Right lobe of liver (tissue), 6 donors: Measurements from ENCODE around the gene ADARB2. TPM values are rescaled to one million over a fixed set of nuclear protein-coding genes. Genes with fewer than 3 reads are reported as not detected.

Experiments used
- ATAC-seq, 4 donors: fragments of 200-7000 bp; cut with Tn5 transposase; one replicate each; pipeline ENCODE4 v1.9.1; 2020; ENCODE audit warnings: mild to moderate bottlenecking in 4 of 4, moderate library complexity in 4 of 4
- DNase-seq, 3 donors: peaks; one replicate each; pipeline ENCODE4 v3.0.0-alpha.2; 2020
- H3K27ac ChIP-seq, 3 donors: fragments of 200-600 bp; one replicate each; pipeline ENCODE4 v1.8.0; 2022
- H3K27me3 ChIP-seq, 2 donors: fragments of 200-600 bp; one replicate each; pipeline ENCODE4 v1.8.0; 2022
- H3K36me3 ChIP-seq, 4 donors: fragments of 200-600 bp; sonication (generic) in 1 of 4; one replicate each; pipeline versions ENCODE4 v1.5.1 to v1.8.0; 2017 to 2022; ENCODE audit warnings: control low read depth in 1 of 4
- H3K4me1 ChIP-seq, 4 donors: fragments of 200-600 bp; sonication (generic) in 1 of 4; one replicate each; pipeline versions ENCODE4 v1.5.1 to v1.8.0; 2017 to 2022; ENCODE audit warnings: control low read depth in 1 of 4
- H3K4me3 ChIP-seq, 3 donors: fragments of 200-600 bp; one replicate each; pipeline ENCODE4 v1.8.0; 2022
- H3K9me3 ChIP-seq, 4 donors: fragments of 200-600 bp; sonication (generic) in 1 of 4; one replicate each; pipeline versions ENCODE4 v1.5.1 to v1.8.0; 2017 to 2022; ENCODE audit warnings: control low read depth in 1 of 4
- POLR2A ChIP-seq: fragments of 450-650 bp; IDR thresholded peaks from one replicate; pipeline ENCODE4 v1.6.1; 2017; ENCODE audit warnings: antibody characterized with exemption, mild to moderate bottlenecking
- WGBS: methylation state at CpG from one replicate; pipeline ENCODE4 v1.1.6; 2018; ENCODE audit warnings: low coverage, low lambda C conversion rate; ENCODE audit not compliant: insufficient coverage; ENCODE audit errors: missing lambda C conversion rate; 5-methylcytosine and 5-hydroxymethylcytosine counted together
- intact Hi-C, 2 donors: fragments of 100-400 bp; cut with DNase I; formaldehyde crosslinking; loops; one replicate each; pipeline versions ENCODE4 v1.11.2 to v1.14.1; 2022
- total RNA-seq, 6 experiments: library from RNA; depleted of rRNA in 2 of 6; stranded (reverse); fragments of >200 nt in 2 of 6; fragmentation: NEBNext Ultra II Directional in 3 of 6; extraction: Animal tissue kit (Norgen Biotek cat#: 25700) in 3 of 6; gene quantifications; one replicate each; pipeline versions ENCODE4 v1.1.0 to v1.2.4, GENCODE V29; 2016 to 2023
- TF ChIP-seq, protein P1 (sequence below), 4 donors: fragments of 200-600 bp in 3 of 4; fragments of 450-650 bp in 1 of 4; IDR thresholded peaks; one replicate each; pipeline versions ENCODE4 v1.5.1 to v1.8.0; 2016 to 2022; ENCODE audit warnings: antibody characterized with exemption in 4 of 4, mild to moderate bottlenecking in 2 of 4
- donor health status: DM: no; HTN: yes; CAD: no.
- donor health status: DM: no; HTN: no; CAD: no.
- donor health status: DM: no; HTN: no; CAD: no.
- donor health status: DM: no; HTN: yes; CAD: no.
- donor health status: DM: no; HTN: yes; CAD: no.

Gene ADARB2
- total RNA-seq, 6 experiments from 2014 or later: 0.07 to 0.68 (median 0.42) TPM

DNA sequence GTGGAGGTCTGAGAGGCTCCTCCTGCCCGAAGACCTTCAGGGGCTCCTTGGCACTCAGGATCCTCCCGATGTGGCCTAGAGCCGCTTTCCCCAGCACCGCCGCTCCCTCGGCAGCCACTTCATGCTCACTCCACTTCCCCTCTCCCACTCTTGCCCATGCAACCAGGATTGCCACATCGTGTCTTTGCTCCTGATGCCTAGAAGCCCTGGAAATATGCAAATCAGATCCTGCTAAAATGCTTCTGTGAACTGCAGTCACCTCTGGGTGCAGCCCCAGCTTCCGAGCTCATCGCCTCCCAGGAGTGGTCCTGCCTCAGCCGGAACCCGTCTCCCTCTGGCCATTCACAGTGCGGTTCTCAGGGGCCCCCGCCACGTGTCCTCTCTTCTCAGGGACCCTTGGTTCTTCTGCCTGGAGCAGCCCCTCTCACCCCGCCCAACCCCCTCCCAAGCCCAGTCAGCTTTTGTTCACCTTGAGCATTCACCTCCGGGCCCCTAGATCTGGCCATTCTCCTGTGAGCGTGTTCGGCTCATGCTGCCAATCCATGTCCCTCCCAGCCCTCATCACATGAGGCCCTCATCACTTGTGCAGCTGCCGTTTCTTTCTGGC is 175.5 kb downstream of the ADARB2 start:
- Histone ChIP-seq H3K36me3 (no peaks in the 10 kb centered on the region), H3K9me3 (no peaks in the 10 kb centered on the region), H3K4me1 (no peaks in the 10 kb centered on the region), H3K27ac (no peak overlapping the region), H3K4me3 (no peak overlapping the region), H3K27me3 (no peaks in the 10 kb centered on the region)
- intact Hi-C loops: no loop called here
- DNase-seq (peak in 1 of 3 donors; percentile 38), ATAC-seq (no peak)
- 67% methylated on average over 18 of the region's 19 CpGs for WGBS
- TF ChIP-seq POLR2A: no peak
- TF ChIP-seq, protein P1, sequence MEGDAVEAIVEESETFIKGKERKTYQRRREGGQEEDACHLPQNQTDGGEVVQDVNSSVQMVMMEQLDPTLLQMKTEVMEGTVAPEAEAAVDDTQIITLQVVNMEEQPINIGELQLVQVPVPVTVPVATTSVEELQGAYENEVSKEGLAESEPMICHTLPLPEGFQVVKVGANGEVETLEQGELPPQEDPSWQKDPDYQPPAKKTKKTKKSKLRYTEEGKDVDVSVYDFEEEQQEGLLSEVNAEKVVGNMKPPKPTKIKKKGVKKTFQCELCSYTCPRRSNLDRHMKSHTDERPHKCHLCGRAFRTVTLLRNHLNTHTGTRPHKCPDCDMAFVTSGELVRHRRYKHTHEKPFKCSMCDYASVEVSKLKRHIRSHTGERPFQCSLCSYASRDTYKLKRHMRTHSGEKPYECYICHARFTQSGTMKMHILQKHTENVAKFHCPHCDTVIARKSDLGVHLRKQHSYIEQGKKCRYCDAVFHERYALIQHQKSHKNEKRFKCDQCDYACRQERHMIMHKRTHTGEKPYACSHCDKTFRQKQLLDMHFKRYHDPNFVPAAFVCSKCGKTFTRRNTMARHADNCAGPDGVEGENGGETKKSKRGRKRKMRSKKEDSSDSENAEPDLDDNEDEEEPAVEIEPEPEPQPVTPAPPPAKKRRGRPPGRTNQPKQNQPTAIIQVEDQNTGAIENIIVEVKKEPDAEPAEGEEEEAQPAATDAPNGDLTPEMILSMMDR (IDR thresholded peaks at IDR 0.05): no peak

DNA sequence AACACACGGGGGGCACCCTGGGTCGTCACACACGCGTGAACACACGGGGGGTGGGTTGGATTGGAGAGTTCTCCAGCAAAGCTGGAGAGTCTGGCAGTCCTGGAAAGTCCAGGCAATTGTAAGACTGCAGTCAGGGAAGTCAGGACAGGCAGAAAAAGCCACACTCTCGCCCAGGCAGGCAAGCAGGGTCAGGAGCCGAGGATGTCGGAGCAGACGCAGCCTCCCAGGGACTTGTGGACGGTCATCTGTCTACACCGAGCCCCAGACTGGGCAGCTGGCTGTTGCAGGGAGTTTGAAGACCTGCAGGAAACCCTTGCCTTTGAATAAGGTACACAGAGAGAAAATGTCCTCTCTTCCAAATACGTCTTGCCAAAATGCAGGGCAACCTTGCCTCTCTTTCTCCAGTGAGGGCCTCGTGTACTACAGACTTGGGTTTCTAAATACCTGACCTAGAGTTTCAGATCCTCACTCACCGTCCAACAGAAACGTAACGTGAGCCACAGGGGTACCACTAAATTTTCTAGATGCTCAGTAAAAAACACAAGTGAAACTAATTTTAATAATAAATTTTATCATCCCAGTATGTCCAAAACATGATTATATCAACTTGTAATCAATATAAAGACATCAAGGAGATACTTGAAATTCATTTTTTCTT is 176.7 kb downstream of the ADARB2 start:
- Histone ChIP-seq H3K36me3 (no peaks in the 10 kb centered on the region), H3K27ac (no peak overlapping the region), H3K4me1 (no peaks in the 10 kb centered on the region), H3K4me3 (no peak overlapping the region), H3K27me3 (no peaks in the 10 kb centered on the region), H3K9me3 (no peaks in the 10 kb centered on the region)
- ATAC-seq (peak in 1 of 4 donors; percentile 43), DNase-seq (peak in 1 of 3 donors; percentile 24)
- WGBS: 42% methylated on average over 9 of the region's 16 CpGs
- TF ChIP-seq, protein P1 (IDR thresholded peaks at IDR 0.05): no peak
- TF ChIP-seq POLR2A: no peak
- intact Hi-C loops: no loop called here

DNA sequence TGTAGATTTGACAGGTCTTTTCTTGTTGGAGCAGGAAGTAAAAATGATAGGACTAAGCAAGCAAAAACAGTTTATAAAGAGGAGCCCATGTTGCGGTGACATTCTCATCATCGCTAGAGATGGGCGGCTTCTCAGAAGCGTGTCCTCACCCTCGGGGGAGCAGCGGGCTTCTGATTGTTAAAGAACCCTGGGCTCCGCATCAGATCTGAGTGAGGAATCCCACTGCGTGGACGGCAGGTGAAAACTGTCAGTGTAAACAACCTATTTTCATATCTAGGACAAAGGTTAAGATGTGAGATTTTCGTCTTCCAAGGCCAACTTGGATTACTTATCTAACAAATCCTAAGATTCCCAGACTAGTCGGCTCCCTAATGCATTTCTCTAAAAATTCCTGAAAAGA is 177.6 kb downstream of the ADARB2 start:
- WGBS: 21% methylated on average over 8 of the region's 11 CpGs
- Histone ChIP-seq H3K9me3 (no peaks in the 10 kb centered on the region), H3K36me3 (no peaks in the 10 kb centered on the region), H3K4me3 (no peak overlapping the region), H3K4me1 (no peaks in the 10 kb centered on the region), H3K27ac (no peak overlapping the region), H3K27me3 (no peaks in the 10 kb centered on the region)
- ATAC-seq (no peak), DNase-seq (peak in 1 of 3 donors; percentile 5)
- intact Hi-C loops: no loop called here
- TF ChIP-seq, protein P1 (IDR thresholded peaks at IDR 0.05): no peak
- TF ChIP-seq POLR2A: no peak

DNA sequence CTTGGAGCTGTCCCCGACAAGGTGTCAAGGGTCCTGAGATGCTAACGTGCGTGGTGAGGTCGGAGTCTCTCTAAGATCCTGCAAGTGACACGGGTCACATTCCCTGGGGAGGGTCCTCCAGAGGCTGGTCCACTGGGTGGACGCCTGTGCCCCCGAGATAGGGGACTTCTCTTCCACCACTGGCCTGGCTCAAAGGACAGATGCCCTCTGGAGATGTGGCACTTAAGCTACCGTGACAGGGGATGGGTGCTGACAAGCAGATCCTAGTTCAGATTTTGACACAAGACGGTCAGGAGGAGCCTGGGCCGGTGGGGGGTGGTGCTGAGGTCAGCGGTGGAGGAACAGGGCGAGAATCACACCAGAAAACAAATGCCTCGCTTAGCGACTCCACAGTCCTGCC is 178.0 kb downstream of the ADARB2 start:
- H3K27ac ChIP-seq: no peak overlapping the region
- H3K27me3 ChIP-seq: no peaks in the 10 kb centered on the region
- ATAC-seq (no peak), DNase-seq (peak in 1 of 3 donors; percentile 25)
- H3K36me3 ChIP-seq: no peaks in the 10 kb centered on the region
- WGBS: 19% methylated on average over 12 of the region's 14 CpGs
- H3K4me3 ChIP-seq: no peak overlapping the region
- H3K9me3 ChIP-seq: no peaks in the 10 kb centered on the region
- no peaks in the 10 kb centered on the region for H3K4me1 ChIP-seq
- intact Hi-C loops: no loop called here
- TF ChIP-seq, protein P1 (IDR thresholded peaks at IDR 0.05): no peak
- no peak for TF ChIP-seq POLR2A
